Hippocampal formation (tissue), 2 donors: ENCODE data around the gene PLA2G6.
A peak's percentile ranks its signal among the peaks of the same experiment; 100 is the strongest.
"Not testable (repeated sequence)": the region's sequence is repeated elsewhere in the genome, so short reads cannot be mapped to it uniquely, and the experiment has no call there.

Experiments used
- DNase-seq, 2 donors: peaks; one replicate each; lab custom pipeline; 2025; lab: John Stamatoyannopoulos, UW

PLA2G6 gene

GRCh38 chr22:38129856-38130255 lies 51.8 kb downstream of the PLA2G6 start:
- no peak for DNase-seq

- no peak for DNase-seq
Measured at GRCh38 chr22:38129021-38129420, 52.6 kb downstream of the PLA2G6 start.

- no peak for DNase-seq
Measured at GRCh38 chr22:38127869-38128268, 53.8 kb downstream of the PLA2G6 start.

GRCh38 chr22:38126928-38127668 lies 54.5 kb downstream of the PLA2G6 start:
- no peak for DNase-seq

GRCh38 chr22:38125751-38126201 lies 55.9 kb downstream of the PLA2G6 start:
- DNase-seq: peak in 1 of 2 donors; percentile 13

GRCh38 chr22:38125038-38125610 lies 56.5 kb downstream of the PLA2G6 start:
- DNase-seq: no peak

- no peak for DNase-seq
Measured at GRCh38 chr22:38124236-38124974, 57.2 kb downstream of the PLA2G6 start.

- DNase-seq: no peak
Measured at GRCh38 chr22:38122616-38123015, 59.0 kb downstream of the PLA2G6 start.

- DNase-seq: no peak
Measured at GRCh38 chr22:38120359-38121110, 61.1 kb downstream of the PLA2G6 start.

- DNase-seq: not testable (repeated sequence)
Measured at GRCh38 chr22:38118747-38119146, 62.9 kb downstream of the PLA2G6 start.

GRCh38 chr22:38118182-38118581 lies 63.4 kb downstream of the PLA2G6 start:
- no peak for DNase-seq

- DNase-seq: not testable (repeated sequence)
Measured at GRCh38 chr22:38117556-38117955, 64.1 kb downstream of the PLA2G6 start.

GRCh38 chr22:38115423-38116205 lies 66.0 kb downstream of the PLA2G6 start:
- no peak for DNase-seq

GRCh38 chr22:38114484-38115398 lies 66.9 kb downstream of the PLA2G6 start:
- DNase-seq: peak; percentile 57 to 81

GRCh38 chr22:38112381-38112780 lies 69.2 kb downstream of the PLA2G6 start:
- no peak for DNase-seq

GRCh38 chr22:38111925-38112355 lies 69.7 kb downstream of the PLA2G6 start:
- DNase-seq: no peak

GRCh38 chr22:38110863-38111852 lies 70.5 kb downstream of the PLA2G6 start:
- no peak for DNase-seq

- no peak for DNase-seq
Measured at GRCh38 chr22:38110008-38110862, 71.4 kb downstream of the PLA2G6 start, which contains the start of gene BAIAP2L2. TSS of gene BAIAP2L2 (minus strand) at chr22:38110684. CDS start at chr22:38110525, 159 bp downstream.
